Fibroblast of peridontal ligament (primary cell): ENCODE data around the gene IVD.
A peak's percentile ranks its signal among the peaks of the same experiment; 100 is the strongest.

Experiments
- DNase-seq: peaks from one replicate; pipeline ENCODE4 v3.0.0-alpha.2; 2010; ENCODE audit errors: extremely low read depth

Gene IVD

DNA sequence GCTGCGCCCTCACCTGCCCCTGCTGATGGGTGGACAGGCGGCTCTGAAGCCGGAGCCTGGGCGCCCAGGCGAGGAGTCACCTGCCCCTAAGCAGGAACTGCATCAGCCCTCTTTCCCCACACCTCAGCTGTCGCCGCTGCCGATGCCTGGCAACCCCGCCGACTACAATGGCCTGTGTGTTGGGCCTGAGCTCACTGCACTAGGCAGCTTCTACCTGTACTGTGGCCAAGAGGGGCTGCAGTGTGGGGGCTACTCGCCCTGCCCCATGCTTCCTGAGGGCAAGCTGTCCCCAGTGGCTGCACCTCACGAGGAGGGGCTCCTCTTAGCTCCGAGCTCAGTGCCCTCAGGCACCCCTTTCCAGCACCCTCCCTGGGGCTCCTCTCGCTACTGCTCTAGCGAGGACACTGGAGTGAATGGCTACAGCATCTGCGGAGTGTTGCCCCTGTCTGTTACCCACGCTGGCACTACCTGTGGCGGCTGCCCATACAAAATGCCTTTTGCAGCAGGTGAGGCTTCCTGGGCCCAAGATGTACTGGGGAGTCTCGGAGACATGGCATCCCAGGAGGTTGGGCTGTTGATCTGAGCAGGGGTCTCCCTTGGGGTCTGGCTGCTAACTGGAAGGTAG, 53.9 kb downstream of the IVD start:
- no peak for DNase-seq

DNA sequence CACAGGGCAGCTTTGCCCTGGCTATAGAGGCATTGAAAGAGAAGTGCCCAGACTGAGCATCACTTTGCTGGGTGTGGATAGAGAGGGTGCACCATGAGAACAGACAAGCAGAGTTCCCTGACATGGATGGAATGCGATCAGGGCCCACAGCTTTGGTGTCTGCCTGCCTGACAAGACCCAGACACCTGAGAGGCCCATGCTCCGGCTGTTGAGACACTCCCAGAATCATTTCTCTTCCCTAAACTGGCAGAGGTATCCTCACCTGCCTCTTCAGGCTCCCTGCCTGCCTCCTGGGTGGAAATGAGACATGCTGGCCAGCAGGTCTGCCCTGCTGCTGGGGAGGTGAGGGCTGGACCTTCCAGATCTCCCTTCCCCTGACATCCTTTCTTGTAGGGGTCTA, 54.8 kb downstream of the IVD start:
- no peak for DNase-seq

DNA sequence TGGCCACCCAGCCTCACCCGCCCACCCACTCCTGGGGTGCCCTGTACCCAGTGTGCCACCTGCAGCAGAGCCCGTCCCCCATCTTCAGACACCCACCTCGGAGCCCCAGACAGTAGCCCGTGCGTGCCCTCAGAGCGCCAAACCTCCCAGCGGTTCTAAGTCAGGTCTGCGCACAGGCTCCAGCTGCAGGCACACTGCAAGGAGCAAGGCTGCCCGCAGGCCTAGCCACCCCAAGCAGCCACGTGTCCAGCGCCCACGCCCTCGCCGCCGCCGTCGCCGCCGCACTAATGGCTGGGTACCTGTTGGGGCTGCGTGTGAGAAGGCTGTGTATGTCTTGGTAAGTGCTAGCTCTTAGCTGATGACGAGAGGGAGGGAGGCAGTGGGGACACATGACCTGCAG, 56.4 kb downstream of the IVD start:
- no peak for DNase-seq

DNA sequence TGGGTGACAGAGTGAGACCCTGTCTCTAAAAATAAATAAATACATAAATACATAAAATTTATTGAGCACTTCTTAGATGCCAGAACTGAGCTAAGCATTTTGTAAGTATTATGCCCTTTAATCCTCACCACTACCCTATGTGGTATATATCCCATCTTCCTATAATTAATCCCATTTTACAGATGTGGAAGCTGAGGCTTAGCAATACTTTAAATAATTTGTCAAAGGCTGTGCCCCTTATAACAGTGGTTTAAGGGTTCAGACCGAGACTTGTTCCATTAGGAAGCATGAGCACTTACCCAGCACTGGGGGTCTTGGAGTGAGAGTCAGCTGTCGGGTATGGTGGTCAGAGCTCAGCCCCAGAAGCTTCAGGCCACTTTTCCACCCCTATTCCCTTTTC, 57.7 kb downstream of the IVD start:
- DNase-seq = no peak

DNA sequence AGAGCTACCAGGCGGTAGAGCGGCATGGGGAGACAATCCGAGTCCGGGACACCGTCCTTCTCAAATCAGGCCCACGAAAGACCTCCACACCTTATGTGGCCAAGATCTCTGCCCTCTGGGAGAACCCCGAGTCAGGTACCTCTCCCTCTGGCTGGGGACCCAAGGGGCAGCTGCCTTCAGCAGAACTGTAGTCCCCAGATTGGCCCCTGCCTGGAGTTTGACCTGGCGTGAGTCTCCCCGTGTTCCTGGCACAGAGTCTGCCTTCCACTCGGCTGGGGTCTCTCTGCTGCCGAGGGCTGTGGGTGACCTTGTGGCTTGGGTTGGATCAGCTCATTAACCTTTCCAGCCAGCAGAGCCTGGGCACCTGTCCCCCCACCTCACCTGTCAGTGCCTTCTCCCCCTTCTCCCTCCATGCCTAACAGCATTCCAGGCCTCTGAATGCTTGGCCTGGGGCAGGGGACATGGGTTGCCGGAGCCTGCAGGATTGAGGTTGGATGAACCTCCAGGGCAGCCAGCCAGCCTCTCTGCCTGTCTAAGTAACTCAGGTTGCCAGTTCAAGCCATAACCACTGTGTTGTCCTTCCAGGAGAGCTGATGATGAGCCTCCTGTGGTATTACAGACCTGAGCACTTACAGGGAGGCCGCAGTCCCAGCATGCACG, 58.4 kb downstream of the IVD start:
- DNase-seq = no peak

DNA sequence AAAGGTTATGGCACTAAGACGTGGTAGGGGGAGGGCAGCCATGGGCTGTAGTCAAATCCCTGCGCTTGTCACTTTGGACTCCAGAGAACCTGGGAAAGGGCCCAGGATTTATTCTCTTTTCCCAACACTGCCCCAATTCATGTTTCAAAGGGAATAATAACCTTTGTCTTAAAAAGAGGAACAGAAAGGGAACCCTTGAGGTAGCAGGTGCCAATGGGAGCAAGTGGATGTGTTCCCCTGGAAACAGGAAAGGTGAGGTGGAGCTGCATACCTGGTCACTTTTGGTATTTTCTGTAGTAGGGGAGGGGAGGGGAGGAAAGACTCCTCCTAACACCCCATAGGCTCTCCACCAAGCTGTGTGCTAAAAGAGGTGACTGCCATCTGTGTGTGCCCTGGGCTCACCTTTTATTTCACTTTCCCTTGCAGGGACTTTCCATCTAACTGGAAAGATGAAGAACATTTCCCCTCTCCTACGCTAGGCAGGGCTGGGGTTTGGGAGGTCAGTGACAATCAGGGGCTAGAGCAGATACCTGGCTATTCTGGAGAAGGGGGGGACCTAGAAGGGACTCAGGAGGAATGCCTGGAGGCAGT, 59.1 kb downstream of the IVD start:
- DNase-seq = no peak

DNA sequence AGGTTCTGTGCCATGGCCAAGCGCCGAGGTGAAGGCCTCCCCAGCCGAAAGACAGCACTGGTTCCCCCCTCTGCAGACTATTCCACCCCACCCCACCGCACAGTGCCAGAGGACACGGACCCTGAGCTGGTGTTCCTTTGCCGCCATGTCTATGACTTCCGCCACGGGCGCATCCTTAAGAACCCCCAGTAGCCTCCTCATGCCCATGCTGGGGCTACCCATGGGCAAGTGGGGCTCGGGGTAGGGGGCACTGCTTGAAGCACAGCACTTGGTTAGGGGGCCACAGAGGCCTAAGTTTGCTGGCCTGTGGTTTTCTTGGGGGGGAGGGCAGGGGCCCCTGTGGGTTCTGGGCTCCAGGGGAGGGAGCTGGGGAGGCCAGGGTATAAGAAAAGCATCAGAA, 60.3 kb downstream of the IVD start:
- DNase-seq = no peak

DNA sequence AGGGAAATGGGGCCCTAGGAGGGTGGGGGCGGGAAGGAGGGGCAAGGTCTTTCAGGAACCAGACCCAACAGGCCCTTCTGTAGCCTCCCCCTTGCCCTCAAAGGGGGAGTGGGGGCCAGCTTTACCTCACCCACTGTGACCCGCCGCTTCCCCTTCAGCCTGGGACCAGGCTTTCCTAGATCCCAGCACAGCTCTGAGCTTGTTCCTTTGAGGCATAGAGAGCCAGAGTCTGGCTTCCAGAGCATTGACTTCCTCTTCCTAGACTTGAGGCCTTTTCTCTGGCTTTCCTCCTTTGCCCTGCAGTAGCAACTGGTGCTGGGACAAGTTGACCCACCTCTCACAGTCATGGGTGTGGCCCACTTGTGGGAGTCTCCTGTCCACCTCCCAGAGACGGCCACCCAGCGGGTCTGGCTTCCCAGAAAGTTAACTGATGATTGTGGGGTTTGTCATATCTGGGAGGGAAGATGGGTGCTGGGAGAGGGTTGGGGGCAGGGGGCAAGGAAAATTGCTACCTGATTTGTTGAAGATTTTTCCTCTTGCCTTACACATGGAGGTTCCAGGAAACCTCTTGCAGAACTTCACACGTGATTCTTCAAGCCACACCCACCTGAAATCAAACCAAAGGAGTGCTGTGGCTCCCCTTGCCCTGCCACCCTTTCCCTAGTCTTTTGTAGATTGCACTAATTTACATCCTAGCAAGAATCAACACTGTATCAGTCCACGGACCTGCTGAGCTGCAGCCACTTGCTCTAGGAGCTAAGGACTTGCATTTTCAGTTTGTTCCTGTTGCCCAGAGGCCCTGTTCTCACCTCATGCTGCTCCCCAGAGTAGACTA, 61.0 kb downstream of the IVD start:
- no peak for DNase-seq

DNA sequence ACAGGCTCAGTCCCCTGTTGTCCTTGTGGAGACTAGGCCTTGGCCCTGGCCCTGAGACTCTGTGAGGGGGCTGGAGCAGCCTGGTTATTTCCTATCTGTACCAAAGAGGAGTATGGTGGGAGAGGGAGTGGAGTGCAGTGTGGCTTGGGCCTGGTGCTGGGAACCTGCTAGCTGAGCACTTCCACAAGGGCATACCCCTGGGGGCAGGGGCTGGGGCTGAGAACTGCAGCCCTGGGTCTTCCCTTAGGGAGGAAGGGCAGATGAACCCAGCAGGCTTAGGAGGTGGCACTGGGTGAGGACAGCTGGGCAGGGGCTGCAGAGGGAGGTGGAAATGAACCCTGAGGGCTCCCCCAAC, 61.6 kb downstream of the IVD start:
- no peak for DNase-seq

DNA sequence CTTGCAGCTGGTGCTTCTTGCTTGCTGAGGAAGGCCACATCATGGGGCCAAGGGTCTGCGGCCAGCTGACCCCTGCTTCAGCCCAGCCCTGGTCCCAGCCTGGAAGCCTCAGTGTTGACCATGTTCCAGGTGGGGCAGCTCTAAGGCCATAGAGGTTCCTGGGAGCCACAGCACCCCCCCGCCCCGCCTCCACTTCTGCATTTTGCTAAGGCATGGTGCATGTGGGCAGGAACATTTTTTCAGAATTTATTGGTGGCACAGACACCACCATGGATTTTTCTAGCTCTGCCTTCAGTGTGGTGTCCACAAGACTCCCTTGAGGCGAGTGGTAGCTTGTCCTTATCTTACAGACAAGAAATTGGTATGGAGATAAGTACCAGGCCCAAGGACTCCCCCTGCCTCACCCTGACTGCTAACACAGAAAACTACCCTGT, 63.3 kb downstream of the IVD start:
- no peak for DNase-seq

DNA sequence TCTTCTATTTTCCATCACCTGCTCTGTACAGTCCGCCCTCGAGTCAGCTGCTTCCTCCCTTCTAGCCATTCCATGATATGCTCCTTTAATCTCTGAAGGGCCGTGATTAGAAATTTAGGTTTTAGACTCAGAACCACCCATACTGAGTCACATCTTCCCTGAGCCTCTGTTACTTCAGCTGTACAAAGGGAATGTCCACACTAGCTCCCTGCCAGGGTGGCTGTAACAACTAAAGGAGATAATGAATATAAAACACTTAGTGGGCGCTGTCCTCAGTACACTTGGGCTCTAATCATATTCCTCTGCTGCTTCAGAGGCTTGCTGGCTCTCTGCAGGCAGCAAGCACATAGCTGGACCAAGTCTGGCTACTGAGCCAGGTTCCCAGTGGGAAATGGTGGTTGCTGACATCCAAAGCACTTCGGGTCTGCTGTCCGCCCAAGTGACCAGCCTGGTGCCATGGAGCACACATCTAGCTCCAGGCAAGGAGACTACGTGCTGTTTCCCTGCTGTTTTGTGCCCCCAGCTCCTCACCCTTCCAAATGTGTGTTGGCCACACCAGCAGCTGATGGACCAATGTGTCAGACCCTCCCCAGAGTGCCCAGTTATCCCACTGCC, 64.3 kb downstream of the IVD start:
- no peak for DNase-seq

DNA sequence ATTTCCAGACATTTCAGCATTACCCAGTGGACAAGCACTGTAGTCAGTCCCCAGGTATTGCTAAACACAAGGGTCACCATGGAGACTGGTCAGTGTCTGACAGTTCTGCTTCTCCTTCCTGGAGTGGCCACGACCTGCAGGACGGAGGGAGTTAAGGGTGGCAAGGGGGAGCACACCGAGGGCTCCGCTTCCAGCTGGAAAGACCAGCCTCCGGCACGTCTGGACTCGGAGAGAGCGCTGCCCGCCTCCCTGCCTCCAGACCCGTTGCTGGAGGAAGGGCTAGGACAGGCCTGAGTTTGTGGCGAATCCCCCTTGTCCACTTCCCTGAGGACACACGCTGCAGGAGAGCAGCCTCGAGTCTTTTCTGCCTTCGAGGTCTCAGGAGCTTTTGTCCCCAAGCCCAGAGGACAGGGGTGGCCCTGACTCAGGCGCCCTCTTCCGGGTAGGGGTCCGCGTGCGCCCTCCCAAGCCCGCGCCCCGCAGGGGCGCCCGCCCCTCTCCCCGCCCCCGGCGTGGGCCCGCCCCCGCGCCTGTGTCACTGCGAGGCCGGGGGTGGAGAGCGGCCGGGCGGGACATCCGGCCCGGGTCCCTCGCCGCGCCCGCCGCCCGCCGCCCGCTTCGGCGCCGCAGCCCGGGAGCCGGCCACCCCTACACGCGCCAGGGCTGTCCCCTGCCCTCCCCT, 65.0 kb downstream of the IVD start, which contains the start of gene CHST14:
Gene CHST14, plus strand, starts transcription at position 562 of the 682 bp plus-strand sequence. CDS start 230 bp downstream, outside the sequence.
- DNase-seq = peak; percentile 25
